Activated T-cell treated with anti-CD3 and anti-CD28 coated beads for 1 hour (primary cell): Measurements from ENCODE around the gene NAE1.

Experiments
- DNase-seq: peaks from one replicate; pipeline ENCODE4 v3.0.0-alpha.2; 2020; ENCODE audit warnings: low read depth

NAE1 gene

GRCh38 chr16:66849549-66849948 is 18.8 kb upstream of the NAE1 start:
- DNase-seq, result no peak

GRCh38 chr16:66849021-66849420 is 18.2 kb upstream of the NAE1 start:
- DNase-seq, result no peak

GRCh38 chr16:66848172-66848571 is 17.4 kb upstream of the NAE1 start:
- DNase-seq, result no peak

GRCh38 chr16:66847533-66848067 is 16.8 kb upstream of the NAE1 start:
- no peak for DNase-seq

- DNase-seq, result no peak
These were observed 16.1 kb upstream of the NAE1 start for GRCh38 chr16:66846831-66847230.

- DNase-seq, result no peak
These were observed 15.5 kb upstream of the NAE1 start for GRCh38 chr16:66846266-66846665.

GRCh38 chr16:66845791-66846221 is 15.0 kb upstream of the NAE1 start:
- no peak for DNase-seq

- DNase-seq, result no peak
These were observed 14.3 kb upstream of the NAE1 start for GRCh38 chr16:66845080-66845410.

- no peak for DNase-seq
These were observed 13.7 kb upstream of the NAE1 start, which contains the start of gene CA7 for GRCh38 chr16:66844342-66845079. Gene CA7, plus strand, starts transcription at chr16:66844414. Its CDS starts 74 bp downstream, at chr16:66844488.

- no peak for DNase-seq
These were observed 13.2 kb upstream of the NAE1 start for GRCh38 chr16:66844009-66844341.

GRCh38 chr16:66843191-66843590 is 12.4 kb upstream of the NAE1 start:
- DNase-seq, result no peak

- DNase-seq, result no peak
These were observed 12.0 kb upstream of the NAE1 start for GRCh38 chr16:66842765-66843164.

- no peak for DNase-seq
These were observed 10.6 kb upstream of the NAE1 start for GRCh38 chr16:66841366-66841765.

- no peak for DNase-seq
These were observed 10.1 kb upstream of the NAE1 start for GRCh38 chr16:66840883-66841282.

GRCh38 chr16:66834746-66835145 is 4.0 kb upstream of the NAE1 start:
- DNase-seq, result no peak

GRCh38 chr16:66832661-66833305 is 2.0 kb upstream of the NAE1 start:
- DNase-seq, result no peak

GRCh38 chr16:66832190-66832589 is 1.4 kb upstream of the NAE1 start:
- DNase-seq, result no peak

- no peak for DNase-seq
These were observed 6.8 kb downstream of the NAE1 start for GRCh38 chr16:66824006-66824405.

GRCh38 chr16:66814734-66815133 is 16.0 kb downstream of the NAE1 start:
- DNase-seq, result no peak

- no peak for DNase-seq
These were observed 19.7 kb downstream of the NAE1 start for GRCh38 chr16:66811043-66811442.

GRCh38 chr16:66810391-66810790 is 20.4 kb downstream of the NAE1 start:
- DNase-seq, result no peak

- DNase-seq, result no peak
These were observed 21.0 kb downstream of the NAE1 start for GRCh38 chr16:66809765-66810164.

- no peak for DNase-seq
These were observed 28.6 kb downstream of the NAE1 start for GRCh38 chr16:66802159-66802558.
